ENCODE measurements around the gene PODXL2.

The PODXL2 gene

DNA sequence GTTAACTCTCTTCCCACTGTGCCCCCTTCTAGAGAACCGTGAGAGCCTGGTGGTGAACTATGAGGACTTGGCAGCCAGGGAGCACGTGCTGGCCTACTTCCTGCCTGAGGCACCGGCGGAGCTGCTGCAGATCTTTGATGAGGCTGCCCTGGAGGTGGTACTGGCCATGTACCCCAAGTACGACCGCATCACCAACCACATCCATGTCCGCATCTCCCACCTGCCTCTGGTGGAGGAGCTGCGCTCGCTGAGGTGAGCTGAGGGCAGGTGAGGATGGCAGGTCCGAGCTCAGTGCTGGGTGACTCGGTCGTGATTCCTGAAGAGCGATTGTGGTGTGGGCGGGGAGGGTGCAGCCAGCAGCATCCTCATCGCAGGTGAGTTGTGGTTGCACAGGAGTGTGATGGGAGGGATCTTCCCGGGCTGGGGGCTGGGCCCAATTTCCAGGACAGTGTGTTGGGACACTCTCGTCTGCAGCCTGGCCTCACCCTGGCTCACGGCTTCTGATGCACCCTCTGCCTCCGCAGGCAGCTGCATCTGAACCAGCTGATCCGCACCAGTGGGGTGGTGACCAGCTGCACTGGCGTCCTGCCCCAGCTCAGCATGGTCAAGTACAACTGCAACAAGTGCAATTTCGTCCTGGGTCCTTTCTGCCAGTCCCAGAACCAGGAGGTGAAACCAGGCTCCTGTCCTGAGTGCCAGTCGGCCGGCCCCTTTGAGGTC lies 22.7 kb upstream of the PODXL2 start:
- no peak for DNase-seq

DNA sequence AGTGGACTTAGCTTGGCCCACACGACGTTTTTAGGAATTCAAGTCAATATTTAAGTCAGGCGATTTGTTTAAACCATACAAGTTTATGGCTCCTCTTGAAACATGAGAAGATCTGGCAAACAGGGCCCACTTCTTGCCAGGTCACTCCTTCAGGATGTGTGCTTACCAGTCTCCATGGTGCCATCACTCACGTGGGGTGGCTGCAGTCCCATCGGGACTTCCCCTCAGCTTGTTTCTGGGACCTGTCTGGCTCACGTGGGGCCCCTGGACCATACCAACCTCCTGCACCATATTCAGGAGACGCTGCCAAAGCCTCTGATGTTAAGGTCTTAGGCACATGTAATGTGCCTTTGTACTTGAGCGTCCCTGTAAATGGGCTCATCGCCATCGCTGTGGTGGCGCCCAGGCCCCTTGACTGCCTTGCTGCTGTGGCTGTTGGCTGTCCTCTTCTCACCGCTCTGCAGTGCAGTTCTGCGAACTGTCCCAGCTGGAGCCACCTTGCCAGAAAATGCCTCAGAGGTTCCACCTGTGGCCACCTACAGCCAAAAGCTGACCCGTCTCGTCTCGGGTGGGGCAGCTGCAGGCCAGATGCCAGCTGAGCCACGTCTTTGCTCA lies 21.9 kb upstream of the PODXL2 start:
- no peak for DNase-seq

GRCh38 chr3:127607675-127608361 lies 21.2 kb upstream of the PODXL2 start:
- no peak for DNase-seq

- no peak for DNase-seq
Measured at GRCh38 chr3:127608362-127608718, 20.6 kb upstream of the PODXL2 start.

GRCh38 chr3:127610105-127610504 lies 18.9 kb upstream of the PODXL2 start:
- DNase-seq: no peak

- no peak for DNase-seq
Measured at GRCh38 chr3:127611251-127611650, 17.7 kb upstream of the PODXL2 start.

DNA sequence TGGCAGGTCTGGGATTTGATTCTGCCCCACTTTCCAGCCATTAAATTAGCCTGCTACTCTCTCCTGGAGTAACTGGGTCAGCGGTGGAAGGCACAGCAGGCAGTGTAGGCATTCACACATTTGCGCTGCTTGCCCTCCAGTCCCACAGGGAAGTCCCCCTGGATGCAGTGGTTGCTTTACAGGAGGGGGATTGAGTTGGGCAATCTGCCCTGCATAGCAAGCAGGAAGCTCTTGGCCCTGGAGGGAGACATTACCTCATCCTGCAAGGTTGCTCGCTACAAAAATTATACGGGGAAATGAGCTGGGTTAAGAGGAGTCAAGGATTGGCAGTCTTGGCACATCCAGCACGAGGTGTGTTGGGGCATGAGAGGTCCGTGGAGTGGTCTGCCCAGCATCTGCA lies 16.0 kb upstream of the PODXL2 start:
- DNase-seq: no peak

GRCh38 chr3:127613406-127613805 lies 15.6 kb upstream of the PODXL2 start:
- DNase-seq: no peak

- no peak for DNase-seq
Measured at GRCh38 chr3:127614928-127615589, 13.9 kb upstream of the PODXL2 start.

- DNase-seq: no peak
Measured at GRCh38 chr3:127615631-127616305, 13.2 kb upstream of the PODXL2 start.

DNA sequence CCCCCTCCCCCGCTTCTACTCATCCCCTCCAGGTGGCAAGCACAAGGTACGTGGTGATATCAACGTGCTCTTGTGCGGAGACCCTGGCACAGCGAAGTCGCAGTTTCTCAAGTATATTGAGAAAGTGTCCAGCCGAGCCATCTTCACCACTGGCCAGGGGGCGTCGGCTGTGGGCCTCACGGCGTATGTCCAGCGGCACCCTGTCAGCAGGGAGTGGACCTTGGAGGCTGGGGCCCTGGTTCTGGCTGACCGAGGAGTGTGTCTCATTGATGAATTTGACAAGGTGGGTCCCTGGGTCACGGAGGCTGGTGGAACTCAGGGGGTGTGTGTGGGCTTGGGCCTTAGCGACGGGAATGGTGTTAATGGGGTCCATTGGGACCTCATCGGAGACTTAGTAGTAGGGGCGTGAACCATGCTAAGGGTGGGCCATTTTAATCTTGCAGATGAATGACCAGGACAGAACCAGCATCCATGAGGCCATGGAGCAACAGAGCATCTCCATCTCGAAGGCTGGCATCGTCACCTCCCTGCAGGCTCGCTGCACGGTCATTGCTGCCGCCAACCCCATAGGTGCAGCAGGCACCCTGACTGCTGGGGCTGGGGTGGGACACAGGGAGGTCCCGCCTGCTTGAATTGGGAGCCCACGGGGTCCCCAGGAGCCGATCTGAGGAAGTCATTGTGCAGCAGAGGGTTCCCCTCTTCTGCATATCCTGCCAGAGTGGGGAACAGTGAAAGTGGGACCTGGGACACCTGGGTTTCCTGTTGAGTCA lies 12.0 kb upstream of the PODXL2 start:
- DNase-seq: no peak

GRCh38 chr3:127618891-127619290 lies 10.1 kb upstream of the PODXL2 start:
- no peak for DNase-seq

DNA sequence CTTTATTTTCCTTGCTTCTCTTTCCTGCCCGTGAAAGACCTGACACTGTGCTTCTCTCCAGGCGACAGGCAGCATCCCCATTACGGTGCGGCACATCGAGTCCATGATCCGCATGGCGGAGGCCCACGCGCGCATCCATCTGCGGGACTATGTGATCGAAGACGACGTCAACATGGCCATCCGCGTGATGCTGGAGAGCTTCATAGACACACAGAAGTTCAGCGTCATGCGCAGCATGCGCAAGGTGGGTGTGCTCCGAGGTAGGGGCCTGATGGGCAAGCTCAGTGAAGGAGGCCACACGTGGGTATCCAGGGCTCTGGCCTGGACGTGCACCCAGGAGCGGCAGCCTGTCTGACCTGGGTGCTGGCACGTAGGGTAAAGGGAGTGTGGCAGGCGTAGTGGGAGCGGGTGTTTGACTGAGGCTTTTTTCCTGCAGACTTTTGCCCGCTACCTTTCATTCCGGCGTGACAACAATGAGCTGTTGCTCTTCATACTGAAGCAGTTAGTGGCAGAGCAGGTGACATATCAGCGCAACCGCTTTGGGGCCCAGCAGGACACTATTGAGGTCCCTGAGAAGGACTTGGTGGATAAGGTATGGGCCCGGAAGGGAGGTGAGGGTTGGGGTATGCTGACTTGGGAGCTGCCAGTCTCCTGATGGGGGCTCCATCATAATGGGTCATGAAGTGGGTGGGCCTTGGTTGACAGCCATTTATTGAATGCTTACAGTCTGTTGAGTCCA lies 8.2 kb upstream of the PODXL2 start:
- no peak for DNase-seq

GRCh38 chr3:127622031-127622430 lies 7.0 kb upstream of the PODXL2 start:
- no peak for DNase-seq

DNA sequence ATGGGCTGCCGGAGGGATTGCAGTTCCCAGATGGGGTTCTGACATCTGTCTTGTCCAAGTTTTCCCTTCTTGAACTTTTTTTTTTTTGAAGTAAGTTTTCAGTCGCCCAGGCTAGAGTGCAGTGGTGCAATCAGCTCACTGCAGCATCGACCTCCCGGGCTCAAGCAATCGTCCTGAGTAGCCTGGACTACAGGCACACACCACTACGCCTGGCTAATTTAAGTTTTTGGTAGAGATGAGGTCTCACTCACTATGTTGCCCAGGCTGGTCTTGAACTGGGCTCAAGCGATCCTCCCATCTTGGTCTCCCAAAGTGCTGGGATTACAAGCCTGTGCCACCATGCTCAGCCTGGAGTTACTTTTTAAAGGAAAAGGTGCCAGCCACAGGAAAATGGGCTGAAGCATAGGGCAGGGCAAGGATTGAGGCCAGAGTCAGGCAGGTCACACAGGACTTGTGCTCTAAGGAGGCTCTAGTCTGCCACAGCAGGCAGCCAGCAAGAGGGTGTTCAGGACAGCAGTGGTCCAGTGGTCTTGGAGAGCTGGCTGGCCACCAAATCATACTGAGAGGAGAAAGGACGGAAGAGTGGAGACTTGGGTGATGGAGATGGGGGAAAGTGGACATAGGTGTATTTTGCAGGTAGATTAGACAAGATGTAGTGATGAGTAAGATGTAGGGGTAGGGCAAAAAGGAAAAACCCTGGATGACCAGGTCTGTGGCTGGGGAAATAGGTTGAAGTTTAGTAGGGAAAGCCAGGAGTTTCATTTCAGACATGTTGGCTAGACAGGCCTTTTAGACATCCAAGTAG lies 6.0 kb upstream of the PODXL2 start:
- DNase-seq: no peak

DNA sequence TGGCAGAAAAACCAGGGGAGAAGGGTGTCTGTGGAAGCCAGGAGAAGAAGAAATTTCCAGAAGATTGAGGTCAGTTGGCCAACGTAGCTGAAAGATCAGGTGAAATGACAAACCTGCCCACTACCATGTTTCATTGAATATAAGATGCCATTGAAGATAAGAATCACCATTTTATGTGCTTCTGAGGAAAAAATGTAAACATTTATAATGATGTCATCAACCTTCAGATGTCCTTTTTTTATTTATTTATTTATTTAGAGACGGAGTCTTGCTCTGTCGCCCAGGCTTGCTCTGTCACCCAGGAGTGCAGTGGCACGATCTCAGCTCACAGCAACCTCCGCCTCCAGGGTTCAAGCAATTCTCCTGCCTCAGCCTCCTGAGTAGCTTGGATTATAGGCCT lies 4.9 kb upstream of the PODXL2 start:
- no peak for DNase-seq

DNA sequence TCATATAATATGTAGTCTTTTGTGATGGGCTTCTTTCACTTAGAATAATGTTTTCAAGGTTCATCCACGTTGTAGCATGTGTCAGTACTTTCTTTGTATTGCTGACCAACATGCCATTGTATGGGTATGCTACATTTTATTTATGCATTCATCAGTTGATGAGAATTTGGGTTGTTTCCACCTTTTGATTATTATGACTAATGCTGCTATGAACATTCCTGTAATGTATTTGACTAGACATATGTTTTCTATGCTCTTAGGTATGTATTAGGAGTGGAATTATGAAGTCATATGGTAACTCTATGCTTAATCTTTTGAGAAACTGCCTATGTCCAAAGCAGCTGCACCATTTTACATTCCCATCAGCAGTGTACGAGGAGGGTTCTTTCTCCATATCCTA lies 3.2 kb upstream of the PODXL2 start:
- DNase-seq: no peak

GRCh38 chr3:127628426-127628787 lies 578 bp upstream of the PODXL2 start:
- DNase-seq: no peak

DNA sequence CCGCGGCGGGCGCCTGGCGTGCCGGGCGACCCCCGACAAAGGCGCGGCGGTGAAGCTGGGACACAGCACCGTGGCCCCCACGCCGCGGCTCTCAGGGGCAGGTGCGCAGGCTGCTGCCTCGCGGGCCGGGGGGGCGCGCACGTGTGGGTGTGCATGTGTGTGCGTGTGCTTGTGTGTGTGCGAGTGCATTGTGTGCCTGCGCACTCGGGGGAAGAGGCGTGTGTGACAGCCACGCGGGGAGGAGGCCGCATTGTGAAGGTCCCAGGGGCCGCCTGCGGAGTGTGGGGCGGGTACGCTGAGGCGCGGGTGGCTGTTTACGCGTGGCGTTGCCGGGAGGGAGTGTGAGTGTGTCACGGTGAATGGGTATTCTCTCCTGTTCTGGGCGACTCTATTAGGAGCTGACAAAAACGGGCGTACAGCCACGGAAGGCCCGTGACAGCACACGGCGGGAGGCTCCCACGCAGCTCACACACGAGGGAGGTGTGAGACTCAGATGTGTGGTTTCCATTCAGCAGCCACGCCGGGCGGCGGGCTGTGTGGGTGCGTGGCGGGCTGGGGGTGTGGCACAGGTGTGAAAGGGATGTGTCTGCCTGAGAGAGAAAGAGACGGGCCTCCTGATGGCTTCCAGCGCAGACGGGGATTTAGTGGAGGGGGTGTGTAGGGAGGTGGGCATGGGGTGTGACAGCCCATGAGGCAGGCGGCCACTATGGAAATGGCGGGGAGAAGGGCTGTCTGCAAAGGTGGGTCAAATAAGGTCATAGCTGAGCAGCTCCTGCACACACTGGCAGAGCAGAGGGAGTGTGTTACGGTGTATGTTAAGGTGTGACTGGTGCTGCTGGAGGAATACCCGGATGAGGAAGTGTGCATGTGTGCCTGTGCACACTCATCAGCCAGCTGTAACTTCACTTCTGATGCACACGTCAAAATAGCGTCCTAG lies 750 bp downstream of the PODXL2 start:
- DNase-seq: peak; percentile 56

Data from activated gamma-delta T cell (primary cell).